CD4-positive, alpha-beta T cell treated with Interleukin-15 for 4 hours (primary cell): ENCODE results near the gene TASP1.
"Not testable (repeated sequence)": the region's sequence is repeated elsewhere in the genome, so short reads cannot be mapped to it uniquely, and the experiment has no call there.

ENCODE experiments used
- DNase-seq: peaks from one replicate; pipeline ENCODE4 v3.0.0-alpha.2; 2020; ENCODE audit warnings: low spot score

The TASP1 gene

GRCh38 chr20:13396022-13396421 is 242.7 kb downstream of the TASP1 start:
- no peak for DNase-seq

DNA sequence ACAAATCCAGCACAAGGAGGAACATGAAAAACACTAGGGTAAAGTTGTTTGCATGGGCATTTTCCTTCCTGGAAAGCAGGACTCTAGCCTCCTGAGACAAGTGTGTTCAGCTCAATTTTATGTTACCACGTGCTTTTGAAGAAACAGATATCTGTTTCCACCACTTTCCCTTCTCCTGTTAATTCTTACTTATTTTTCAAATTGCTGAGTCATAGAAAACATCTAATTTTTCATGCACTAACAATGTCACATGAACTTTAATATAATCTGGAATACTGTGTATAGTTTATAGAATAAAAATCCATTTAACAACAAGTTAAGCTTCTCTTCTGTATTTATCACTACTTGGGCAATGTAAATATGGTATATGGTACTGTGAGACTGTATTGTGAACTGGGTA is 243.5 kb downstream of the TASP1 start:
- DNase-seq = no peak

- no peak for DNase-seq
These were observed 246.3 kb downstream of the TASP1 start for GRCh38 chr20:13392391-13392790.

DNA sequence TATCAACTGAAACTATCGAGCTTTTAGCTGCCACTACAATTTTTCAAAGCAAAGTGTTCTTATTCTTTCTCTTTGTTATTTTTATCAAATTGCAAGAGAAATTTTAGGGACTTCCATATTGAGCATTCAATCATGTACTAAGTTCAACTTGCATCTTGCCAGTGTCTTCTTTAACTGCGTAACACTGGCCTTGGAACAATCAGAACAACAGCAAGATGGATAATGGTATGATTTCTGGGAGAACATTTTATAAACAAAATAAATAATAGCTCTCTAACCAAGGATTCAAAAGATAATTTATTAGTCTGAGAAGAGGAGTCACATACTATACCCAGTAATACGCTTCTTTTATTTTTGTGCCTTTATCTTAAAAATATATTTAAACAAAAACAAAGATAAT is 249.6 kb downstream of the TASP1 start:
- DNase-seq = no peak

DNA sequence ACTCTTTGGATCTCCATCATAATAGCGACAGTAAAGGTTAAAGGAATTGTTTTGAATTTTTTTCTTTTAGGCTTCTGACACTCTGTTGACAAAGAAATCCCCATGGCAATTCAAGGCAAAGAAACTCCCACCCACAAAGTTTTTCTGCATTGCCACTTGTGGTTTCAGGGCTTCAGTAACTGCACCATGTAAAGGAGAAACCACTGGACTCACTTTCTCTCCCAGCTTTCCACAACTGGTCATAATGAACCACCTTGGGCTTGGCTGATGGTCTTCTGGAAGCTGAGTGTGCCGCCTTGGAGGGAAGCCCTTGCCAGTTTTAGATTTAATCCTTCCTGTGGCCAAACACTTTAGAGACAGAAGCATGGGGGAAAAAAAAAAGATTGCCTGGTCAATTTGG is 254.6 kb downstream of the TASP1 start:
- no peak for DNase-seq

DNA sequence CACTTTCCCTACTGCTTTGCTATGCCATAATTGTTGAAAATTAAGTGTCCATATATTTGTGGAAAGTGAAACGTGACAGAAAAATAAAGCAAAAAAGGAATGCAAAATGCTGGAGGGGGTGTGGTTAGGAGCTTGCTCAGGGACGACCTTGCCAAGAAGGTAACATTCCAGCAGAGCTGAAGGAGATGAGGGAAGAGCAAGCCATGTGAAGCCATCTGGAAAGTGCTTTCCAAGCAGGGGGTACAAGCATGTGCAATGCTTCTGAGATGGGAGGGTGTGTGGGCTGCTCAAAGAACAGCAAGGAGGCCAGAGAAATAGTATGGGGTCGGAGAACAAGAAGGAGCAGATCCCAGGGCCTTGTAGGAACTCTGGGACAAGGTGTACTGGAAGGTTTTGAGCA is 255.9 kb downstream of the TASP1 start:
- DNase-seq = no peak

DNA sequence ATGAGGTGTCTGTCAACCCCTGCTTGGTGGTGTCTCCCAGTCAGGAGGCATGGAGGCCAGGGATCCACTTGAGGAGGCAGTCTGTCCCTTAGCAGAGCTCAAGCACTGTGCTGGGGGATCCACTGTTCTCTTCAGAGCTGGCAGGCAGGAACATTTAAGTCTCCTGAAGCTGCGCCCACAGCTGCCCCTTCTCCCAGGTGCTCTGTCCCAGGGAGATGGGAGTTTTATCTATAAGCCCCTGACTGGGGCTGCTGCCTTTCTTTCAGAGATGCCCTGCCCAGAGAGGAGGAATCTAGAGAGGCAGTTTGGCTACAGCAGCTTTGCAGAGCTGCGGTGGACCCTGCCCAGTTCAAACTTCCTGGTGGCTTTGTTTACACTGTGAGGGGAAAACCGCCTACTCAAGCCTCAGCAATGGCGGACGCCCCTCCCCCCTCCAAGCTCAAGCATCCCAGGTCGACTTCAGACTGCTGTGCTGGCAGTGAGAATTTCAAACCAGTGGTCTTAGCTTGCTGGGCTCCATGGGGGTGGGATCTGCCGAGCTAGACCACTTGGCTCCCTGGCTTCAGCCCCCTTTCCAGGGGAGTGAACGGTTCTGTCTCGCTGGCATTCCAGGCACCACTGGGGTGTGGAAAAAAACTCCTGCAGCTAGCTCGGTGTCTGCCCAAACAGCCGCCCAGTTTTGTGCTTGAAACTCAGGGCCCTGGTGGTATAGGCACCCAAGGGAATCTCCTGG is 258.1 kb downstream of the TASP1 start:
- not testable (repeated sequence) for DNase-seq

DNA sequence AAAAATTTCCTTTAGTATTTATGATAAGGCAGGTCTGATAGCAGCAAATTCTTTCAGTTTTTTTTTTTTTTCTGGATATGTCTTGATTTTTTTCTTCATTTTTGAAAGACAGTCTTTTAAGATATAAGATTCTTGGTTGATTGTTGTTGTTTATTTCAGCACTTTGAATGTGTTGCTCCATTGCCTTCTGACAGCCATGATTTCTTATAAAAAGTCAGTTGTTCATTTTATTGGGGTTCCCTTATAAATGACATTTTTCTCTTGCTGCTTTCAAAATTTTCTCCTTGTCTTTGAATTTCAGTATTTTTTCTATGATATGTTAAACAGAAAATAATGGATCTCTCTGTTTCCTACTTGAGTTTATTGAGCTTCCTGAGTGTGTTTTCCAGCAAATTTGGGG is 265.3 kb downstream of the TASP1 start:
- DNase-seq = no peak

GRCh38 chr20:13364278-13365170 is 274.2 kb downstream of the TASP1 start:
- DNase-seq = no peak

DNA sequence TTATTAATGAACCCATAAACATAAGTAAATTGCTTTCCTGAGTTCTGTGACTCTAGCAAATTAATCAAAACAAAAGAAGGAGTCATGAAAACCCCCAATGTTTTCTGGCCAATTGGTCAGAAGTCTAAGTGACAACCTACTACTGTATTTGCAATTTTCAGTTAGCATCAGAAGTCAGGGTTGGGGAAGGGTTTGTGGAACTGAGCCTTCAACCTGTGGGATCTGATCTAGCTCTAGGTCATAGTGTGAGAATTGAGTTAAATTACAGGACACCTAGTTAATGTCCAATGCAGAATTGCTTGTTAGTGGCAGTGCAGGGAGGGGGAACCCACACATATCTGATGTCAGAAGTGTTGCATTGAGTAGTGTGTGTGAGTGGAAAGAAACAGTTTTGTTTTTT is 275.3 kb downstream of the TASP1 start:
- DNase-seq = no peak

DNA sequence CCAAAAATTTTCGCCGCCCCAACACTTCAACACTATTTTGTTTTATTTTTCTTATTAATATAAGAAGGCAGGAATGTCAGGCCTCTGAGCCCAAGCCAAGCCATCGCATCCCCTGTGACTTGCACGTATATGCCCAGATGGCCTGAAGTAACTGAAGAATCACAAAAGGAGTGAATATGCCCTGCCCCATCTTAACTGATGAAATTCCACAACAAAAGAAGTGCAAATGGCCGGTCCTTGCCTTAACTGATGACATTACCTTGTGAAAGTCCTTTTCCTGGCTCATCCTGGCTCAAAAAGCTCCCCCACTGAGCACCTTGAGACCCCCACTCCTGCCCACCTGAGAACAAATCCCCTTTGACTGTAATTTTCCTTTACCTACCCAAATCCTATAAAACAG is 276.6 kb downstream of the TASP1 start:
- DNase-seq = not testable (repeated sequence)

- DNase-seq = not testable (repeated sequence)
These were observed 279.8 kb downstream of the TASP1 start for GRCh38 chr20:13358936-13359335.

DNA sequence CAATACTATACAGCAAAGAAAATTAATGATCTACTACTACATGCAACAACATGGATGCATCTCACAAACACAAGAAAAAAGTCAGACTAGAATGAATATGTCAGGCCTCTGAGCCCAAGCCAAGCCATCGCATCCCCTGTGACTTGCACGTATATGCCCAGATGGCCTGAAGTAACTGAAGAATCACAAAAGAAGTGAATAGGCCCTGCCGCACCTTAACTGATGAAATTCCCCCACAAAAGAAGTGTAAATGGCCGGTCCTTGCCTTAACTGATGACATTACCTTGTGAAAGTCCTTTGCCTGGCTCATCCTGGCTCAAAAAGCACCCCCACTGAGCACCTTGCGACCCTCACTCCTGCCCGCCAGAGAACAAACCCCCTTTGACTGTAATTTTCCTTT is 280.9 kb downstream of the TASP1 start:
- DNase-seq = not testable (repeated sequence)

GRCh38 chr20:13356591-13356990 is 282.1 kb downstream of the TASP1 start:
- no peak for DNase-seq

- DNase-seq = no peak
These were observed 282.7 kb downstream of the TASP1 start for GRCh38 chr20:13355941-13356486.

DNA sequence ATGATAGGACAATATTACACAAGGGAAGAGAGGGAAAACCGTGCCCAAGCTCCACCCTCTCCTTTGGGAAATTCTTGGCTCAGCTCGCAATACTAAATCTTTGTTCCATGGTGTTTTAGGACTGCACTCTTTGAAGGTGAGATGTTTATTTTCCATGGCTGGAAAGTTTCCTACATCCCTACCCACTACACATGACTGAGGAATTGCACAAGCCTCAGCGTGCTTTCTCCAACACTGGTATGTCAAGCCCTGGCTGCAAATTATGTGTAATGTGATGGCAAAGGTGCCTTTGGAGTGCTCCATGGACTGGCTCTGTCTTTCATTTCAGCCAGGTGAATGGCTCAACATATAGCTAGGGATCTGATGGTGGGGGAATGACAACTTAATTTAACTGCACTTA is 283.3 kb downstream of the TASP1 start:
- DNase-seq = no peak

- no peak for DNase-seq
These were observed 285.3 kb downstream of the TASP1 start for GRCh38 chr20:13353261-13353945.

DNA sequence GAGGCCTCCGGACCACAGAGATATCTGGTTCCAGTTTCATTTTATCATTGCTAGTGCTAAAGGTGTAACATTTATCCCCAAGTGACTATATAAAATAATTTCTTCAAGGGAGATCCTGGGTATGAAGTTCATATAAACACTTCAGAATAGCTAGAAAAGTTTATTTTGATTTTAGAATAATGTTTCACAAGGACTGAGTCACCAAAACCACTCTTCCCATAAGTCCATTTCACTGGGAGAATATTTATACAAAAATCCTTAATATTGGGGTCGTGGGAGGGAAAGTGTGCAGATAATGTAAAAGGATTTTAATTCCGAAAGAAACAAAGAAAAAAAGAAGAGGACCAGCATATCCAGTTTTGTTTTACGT is 289.5 kb downstream of the TASP1 start:
- no peak for DNase-seq

DNA sequence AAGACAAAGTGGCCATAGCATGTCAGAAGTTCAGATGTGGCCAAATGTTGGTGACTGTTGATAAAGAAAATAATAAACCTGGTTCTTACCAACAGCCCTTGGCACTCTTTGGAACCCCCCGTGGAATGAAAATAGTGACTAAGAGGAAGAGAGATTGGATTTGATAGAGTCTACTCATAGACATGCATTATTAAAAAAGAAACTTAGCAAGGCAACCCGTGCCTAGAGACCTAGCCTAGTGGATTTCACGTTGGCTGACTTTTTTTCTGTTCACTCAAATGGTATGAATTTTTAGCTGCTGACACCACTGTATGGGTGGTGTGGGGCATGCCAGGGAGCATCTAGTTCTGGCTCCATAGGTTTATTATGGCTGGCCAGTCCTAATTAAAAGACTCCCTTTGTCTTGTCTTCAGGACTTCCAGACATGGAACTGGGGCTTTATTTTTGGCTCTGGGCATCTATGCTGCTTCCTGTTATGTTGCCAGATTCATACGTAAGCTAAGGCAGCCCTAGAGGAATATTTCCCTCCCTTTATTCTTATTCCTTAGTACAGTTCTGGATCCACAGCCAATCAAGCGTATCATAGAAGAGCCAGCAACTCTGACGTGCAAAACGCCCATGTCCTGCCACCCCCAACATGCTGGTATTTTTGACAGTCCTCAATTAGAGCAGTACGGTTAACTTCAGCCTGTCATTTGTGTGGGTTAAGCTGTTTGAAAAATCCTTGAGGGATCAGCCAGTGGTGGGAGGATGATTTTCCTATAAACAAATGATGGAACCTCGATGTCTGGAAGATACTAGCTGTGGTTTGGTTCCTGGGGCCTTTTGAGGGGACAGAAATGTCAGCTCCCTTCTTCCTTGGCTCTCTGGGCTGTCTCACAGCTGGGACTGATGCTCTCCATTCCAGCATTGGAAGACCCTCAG is 290.2 kb downstream of the TASP1 start:
- DNase-seq = no peak

GRCh38 chr20:13344671-13345070 is 294.1 kb downstream of the TASP1 start:
- DNase-seq = no peak

DNA sequence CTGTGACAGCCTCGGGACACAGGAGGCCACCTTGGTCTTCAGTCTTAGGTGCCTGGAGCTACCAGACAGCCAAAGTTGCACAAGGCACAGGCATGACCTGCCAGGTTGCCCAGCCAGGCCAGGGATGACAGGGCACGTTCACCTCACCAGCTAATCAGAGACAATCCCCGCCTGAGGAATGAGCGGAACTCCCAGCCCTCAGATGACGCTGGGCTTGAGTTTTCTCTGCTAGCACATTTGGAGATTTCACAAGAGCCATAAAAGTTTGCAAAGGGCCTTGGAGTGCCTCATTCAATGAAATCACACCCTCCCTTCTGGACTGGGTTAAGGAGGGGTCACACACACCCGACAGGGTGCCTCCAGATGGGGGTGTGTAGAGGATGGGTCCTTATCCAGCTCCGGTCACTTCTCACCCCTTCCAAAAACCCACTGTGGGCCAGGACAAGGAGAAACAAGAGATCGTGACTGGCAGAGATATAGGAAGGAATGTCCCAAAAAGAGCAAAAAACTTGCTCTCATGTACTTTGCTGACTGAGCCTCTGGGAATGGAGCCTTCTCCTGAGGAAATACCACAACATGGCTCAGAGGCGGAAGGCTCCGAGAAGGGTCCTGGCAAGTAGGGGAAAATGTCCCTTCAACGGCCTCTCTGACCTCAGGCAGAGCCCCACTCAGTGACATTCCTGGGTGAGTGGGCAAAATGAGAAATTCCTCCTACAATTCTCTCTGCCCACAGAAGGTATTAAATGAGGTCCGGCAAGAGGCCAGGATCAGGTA is 296.1 kb downstream of the TASP1 start:
- no peak for DNase-seq
